Ishikawa (cell line): ENCODE measurements around the gene HOXA5.

Source experiments
- CREB1 ChIP-seq: IDR thresholded peaks from 2 replicates; pipeline ENCODE4 v1.6.1; 2012; ENCODE audit warnings: low read depth
- EP300 ChIP-seq: IDR thresholded peaks from 2 replicates; pipeline ENCODE4 v1.6.1; 2012; ENCODE audit warnings: borderline replicate concordance
- MAX ChIP-seq: IDR thresholded peaks from 2 replicates; pipeline ENCODE4 v1.6.1; 2012
- NFIC ChIP-seq: IDR thresholded peaks from 2 replicates; pipeline ENCODE4 v1.6.1; 2012
- RAD21 ChIP-seq: IDR thresholded peaks from 2 replicates; pipeline ENCODE4 v1.6.1; 2012; ENCODE audit warnings: low read depth
- TEAD4 ChIP-seq: IDR thresholded peaks from 2 replicates; pipeline ENCODE4 v1.6.1; 2012

DNA sequence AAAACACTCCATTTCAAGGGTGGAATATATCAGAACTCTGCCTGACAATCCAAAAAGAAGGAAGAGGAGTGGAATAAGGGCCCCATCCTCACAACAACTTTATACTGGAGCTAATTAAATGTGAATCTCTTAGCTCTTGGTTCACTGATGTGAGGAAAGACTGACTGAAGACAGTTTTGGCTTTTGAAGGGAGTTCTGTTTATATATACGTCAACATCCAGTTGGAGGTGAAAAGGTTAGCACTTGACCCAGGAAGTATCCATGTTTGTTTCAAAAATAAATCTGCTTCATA, 50.7 kb downstream of the HOXA5 start:
- no peak for TF ChIP-seq EP300
- TF ChIP-seq RAD21 = no peak
- no peak for TF ChIP-seq MAX
- TF ChIP-seq NFIC = no peak
- TF ChIP-seq TEAD4 = no peak
- no peak for TF ChIP-seq CREB1
